Activated naive CD4-positive, alpha-beta T cell treated with anti-CD3 and anti-CD28 coated beads for 36 hours (primary cell): ENCODE measurements around the gene ZNF423. TPM values are rescaled to one million over a fixed set of nuclear protein-coding genes. Genes with fewer than 3 reads are reported as not detected.

Source experiments
- CTCF ChIA-PET: fragments of 350-600 bp; sonication (Branson Sonifier 250); formaldehyde crosslinking; loops from one replicate; lab custom pipeline; 2021; ENCODE audit warnings: antibody characterized with exemption; lab: Charles Lee
- DNase-seq: peaks from one replicate; pipeline ENCODE4 v3.0.0-alpha.2; 2020
- H3K27ac Mint-ChIP-seq: one replicate; pipeline ENCODE4 v1.8.0; 2021; ENCODE audit warnings: mild to moderate bottlenecking, mixed read lengths
- H3K27me3 Mint-ChIP-seq: one replicate; pipeline ENCODE4 v1.8.0; 2021; ENCODE audit warnings: low read depth, mixed read lengths
- H3K36me3 Mint-ChIP-seq: one replicate; pipeline ENCODE4 v1.8.0; 2021; ENCODE audit warnings: low read depth, mixed read lengths
- H3K4me1 Mint-ChIP-seq: one replicate; pipeline ENCODE4 v1.8.0; 2021; ENCODE audit warnings: low read depth, mixed read lengths
- H3K4me3 Mint-ChIP-seq: one replicate; pipeline ENCODE4 v1.8.0; 2021; ENCODE audit warnings: mild to moderate bottlenecking, moderate library complexity, mixed read lengths
- H3K9me3 Mint-ChIP-seq: one replicate; pipeline ENCODE4 v1.8.0; 2021; ENCODE audit warnings: mixed read lengths
- intact Hi-C: fragments of 100-400 bp; cut with micrococcal nuclease; formaldehyde crosslinking; loops from one replicate; pipeline ENCODE4 v1.15.1; 2023
- total RNA-seq, 2 experiments: library from RNA; stranded (reverse); gene quantifications; one replicate each; pipeline ENCODE4 v1.2.3, GENCODE V29; 2021

ZNF423 gene
- total RNA-seq, 2 experiments from 2014 or later = 0.05 TPM; not detected in 1

- no peaks in the 10 kb centered on the region for H3K9me3 Mint-ChIP-seq
- CTCF ChIA-PET = interaction anchor here (0.6 kb wide), 1 partner anchor 183 kb away, joined by 3 read pairs; no protein-coding TSS in a partner anchor
- intact Hi-C loops = no loop called here
Observed at GRCh38 chr16:49638673-49639610, 217.0 kb downstream of the ZNF423 start.

GRCh38 chr16:49637933-49638672 is 217.8 kb downstream of the ZNF423 start:
- no peak for DNase-seq
- Mint-ChIP-seq H3K9me3 (no peaks in the 10 kb centered on the region), H3K4me3 (no peak overlapping the region), H3K4me1 (no peaks in the 10 kb centered on the region), H3K27me3 (no peaks in the 10 kb centered on the region), H3K27ac (no peak overlapping the region), H3K36me3 (no peaks in the 10 kb centered on the region)
- CTCF ChIA-PET = no interaction called here
- intact Hi-C loops = no loop called here

More at GRCh38 chr16:49638673-49639610, 217.0 kb downstream of the ZNF423 start:
- Mint-ChIP-seq H3K36me3 (no peaks in the 10 kb centered on the region), H3K27ac (no peak overlapping the region), H3K27me3 (no peaks in the 10 kb centered on the region), H3K4me3 (no peak overlapping the region), H3K4me1 (no peaks in the 10 kb centered on the region)
- DNase-seq = no peak

- H3K27me3 Mint-ChIP-seq = no peaks in the 10 kb centered on the region
- H3K27ac Mint-ChIP-seq = no peak overlapping the region
- CTCF ChIA-PET = no interaction called here
- intact Hi-C loops = no loop called here
- no peaks in the 10 kb centered on the region for H3K4me1 Mint-ChIP-seq
- no peaks in the 10 kb centered on the region for H3K9me3 Mint-ChIP-seq
- H3K36me3 Mint-ChIP-seq = no peaks in the 10 kb centered on the region
- no peak for DNase-seq
- H3K4me3 Mint-ChIP-seq = no peak overlapping the region
Observed at GRCh38 chr16:49637511-49637910, 218.4 kb downstream of the ZNF423 start.

- Mint-ChIP-seq H3K36me3 (no peaks in the 10 kb centered on the region), H3K4me3 (no peak overlapping the region), H3K4me1 (no peaks in the 10 kb centered on the region), H3K9me3 (no peaks in the 10 kb centered on the region), H3K27ac (no peak overlapping the region), H3K27me3 (no peaks in the 10 kb centered on the region)
- intact Hi-C loops = no loop called here
- CTCF ChIA-PET = no interaction called here
- DNase-seq = no peak
Observed at GRCh38 chr16:49636608-49637007, 219.3 kb downstream of the ZNF423 start.

GRCh38 chr16:49635591-49636581 is 220.0 kb downstream of the ZNF423 start:
- H3K4me3 Mint-ChIP-seq = no peak overlapping the region
- no peaks in the 10 kb centered on the region for H3K9me3 Mint-ChIP-seq
- CTCF ChIA-PET = no interaction called here
- intact Hi-C loops = no loop called here
- no peaks in the 10 kb centered on the region for H3K4me1 Mint-ChIP-seq
- no peaks in the 10 kb centered on the region for H3K36me3 Mint-ChIP-seq
- no peak for DNase-seq
- no peak overlapping the region for H3K27ac Mint-ChIP-seq
- H3K27me3 Mint-ChIP-seq = no peaks in the 10 kb centered on the region

GRCh38 chr16:49635009-49635350 is 220.9 kb downstream of the ZNF423 start:
- H3K9me3 Mint-ChIP-seq = no peaks in the 10 kb centered on the region
- no peaks in the 10 kb centered on the region for H3K36me3 Mint-ChIP-seq
- no peak for DNase-seq
- no peaks in the 10 kb centered on the region for H3K4me1 Mint-ChIP-seq
- no peak overlapping the region for H3K4me3 Mint-ChIP-seq
- intact Hi-C loops = no loop called here
- CTCF ChIA-PET = no interaction called here
- H3K27me3 Mint-ChIP-seq = no peaks in the 10 kb centered on the region
- H3K27ac Mint-ChIP-seq = no peak overlapping the region

- H3K9me3 Mint-ChIP-seq = no peaks in the 10 kb centered on the region
- H3K4me1 Mint-ChIP-seq = no peaks in the 10 kb centered on the region
- H3K4me3 Mint-ChIP-seq = no peak overlapping the region
- no peak for DNase-seq
- no peak overlapping the region for H3K27ac Mint-ChIP-seq
- intact Hi-C loops = no loop called here
- H3K27me3 Mint-ChIP-seq = no peaks in the 10 kb centered on the region
- CTCF ChIA-PET = no interaction called here
- H3K36me3 Mint-ChIP-seq = no peaks in the 10 kb centered on the region
Observed at GRCh38 chr16:49634235-49635008, 221.5 kb downstream of the ZNF423 start.

- no peak overlapping the region for H3K27ac Mint-ChIP-seq
- intact Hi-C loops = no loop called here
- no peak overlapping the region for H3K4me3 Mint-ChIP-seq
- no peaks in the 10 kb centered on the region for H3K27me3 Mint-ChIP-seq
- no peaks in the 10 kb centered on the region for H3K9me3 Mint-ChIP-seq
- CTCF ChIA-PET = no interaction called here
- no peaks in the 10 kb centered on the region for H3K4me1 Mint-ChIP-seq
- H3K36me3 Mint-ChIP-seq = no peaks in the 10 kb centered on the region
- DNase-seq = no peak
Observed at GRCh38 chr16:49632795-49633184, 223.1 kb downstream of the ZNF423 start.

GRCh38 chr16:49632086-49632794 is 223.7 kb downstream of the ZNF423 start:
- Mint-ChIP-seq H3K27me3 (no peaks in the 10 kb centered on the region), H3K4me1 (no peaks in the 10 kb centered on the region), H3K4me3 (no peak overlapping the region), H3K36me3 (no peaks in the 10 kb centered on the region), H3K27ac (no peak overlapping the region), H3K9me3 (no peaks in the 10 kb centered on the region)
- intact Hi-C loops = no loop called here
- CTCF ChIA-PET = no interaction called here
- DNase-seq = no peak

- CTCF ChIA-PET = no interaction called here
- H3K36me3 Mint-ChIP-seq = no peaks in the 10 kb centered on the region
- no peaks in the 10 kb centered on the region for H3K9me3 Mint-ChIP-seq
- H3K4me3 Mint-ChIP-seq = no peak overlapping the region
- H3K27me3 Mint-ChIP-seq = no peaks in the 10 kb centered on the region
- H3K27ac Mint-ChIP-seq = no peak overlapping the region
- no peak for DNase-seq
- no peaks in the 10 kb centered on the region for H3K4me1 Mint-ChIP-seq
- intact Hi-C loops = no loop called here
Observed at GRCh38 chr16:49631187-49632041, 224.5 kb downstream of the ZNF423 start.
